ENCODE measurements around the gene TRAPPC12. TPM values are rescaled to one million over a fixed set of nuclear protein-coding genes. Genes with fewer than 3 reads are reported as not detected.

TRAPPC12 gene
- total RNA-seq, 2 donors from 2014 or later = 71.3 to 87.8 TPM

- intact Hi-C loops (cut with DNase I) = no loop called here
- no peak for DNase-seq (ENCODE audit: low spot score)
Measured at GRCh38 chr2:3424171-3424795, 44.8 kb downstream of the TRAPPC12 start.

GRCh38 chr2:3426615-3427014 lies 47.1 kb downstream of the TRAPPC12 start:
- intact Hi-C loops (cut with DNase I) = no loop called here
- no peak for DNase-seq (ENCODE audit: low spot score)

GRCh38 chr2:3427272-3427671 lies 47.8 kb downstream of the TRAPPC12 start:
- intact Hi-C loops (cut with DNase I) = no loop called here
- no peak for DNase-seq (ENCODE audit: low spot score)

GRCh38 chr2:3428577-3428976 lies 49.1 kb downstream of the TRAPPC12 start:
- intact Hi-C loops (cut with DNase I) = no loop called here
- DNase-seq (ENCODE audit: low spot score) = no peak

- intact Hi-C loops (cut with DNase I) = no loop called here
- no peak for DNase-seq (ENCODE audit: low spot score)
Measured at GRCh38 chr2:3429066-3429610, 49.6 kb downstream of the TRAPPC12 start.

- DNase-seq (ENCODE audit: low spot score) = no peak
- intact Hi-C loops (cut with DNase I) = no loop called here
Measured at GRCh38 chr2:3430172-3430571, 50.7 kb downstream of the TRAPPC12 start.

GRCh38 chr2:3430740-3431490 lies 51.4 kb downstream of the TRAPPC12 start:
- DNase-seq (ENCODE audit: low spot score) = no peak
- intact Hi-C loops (cut with DNase I) = no loop called here

GRCh38 chr2:3432067-3432466 lies 52.6 kb downstream of the TRAPPC12 start:
- no peak for DNase-seq (ENCODE audit: low spot score)
- intact Hi-C loops (cut with DNase I) = no loop called here

- DNase-seq (ENCODE audit: low spot score) = no peak
- intact Hi-C loops (cut with DNase I) = no loop called here
Measured at GRCh38 chr2:3432693-3433338, 53.3 kb downstream of the TRAPPC12 start.

GRCh38 chr2:3433339-3433699 lies 53.8 kb downstream of the TRAPPC12 start:
- intact Hi-C loops (cut with DNase I) = no loop called here
- no peak for DNase-seq (ENCODE audit: low spot score)

- no peak for DNase-seq (ENCODE audit: low spot score)
- intact Hi-C loops (cut with DNase I) = no loop called here
Measured at GRCh38 chr2:3433776-3434400, 54.4 kb downstream of the TRAPPC12 start.

GRCh38 chr2:3434654-3435053 lies 55.2 kb downstream of the TRAPPC12 start:
- intact Hi-C loops (cut with DNase I) = no loop called here
- DNase-seq (ENCODE audit: low spot score) = no peak

GRCh38 chr2:3435445-3435844 lies 56.0 kb downstream of the TRAPPC12 start:
- DNase-seq (ENCODE audit: low spot score) = no peak
- intact Hi-C loops (cut with DNase I) = no loop called here

- intact Hi-C loops (cut with DNase I) = no loop called here
- no peak for DNase-seq (ENCODE audit: low spot score)
Measured at GRCh38 chr2:3440477-3440876, 61.0 kb downstream of the TRAPPC12 start.

- no peak for DNase-seq (ENCODE audit: low spot score)
- intact Hi-C loops (cut with DNase I) = no loop called here
Measured at GRCh38 chr2:3441465-3441864, 62.0 kb downstream of the TRAPPC12 start.

GRCh38 chr2:3442185-3442584 lies 62.7 kb downstream of the TRAPPC12 start:
- intact Hi-C loops (cut with DNase I) = no loop called here
- no peak for DNase-seq (ENCODE audit: low spot score)

- intact Hi-C loops (cut with DNase I) = no loop called here
- no peak for DNase-seq (ENCODE audit: low spot score)
Measured at GRCh38 chr2:3443083-3443482, 63.6 kb downstream of the TRAPPC12 start.

- DNase-seq (ENCODE audit: low spot score) = no peak
- intact Hi-C loops (cut with DNase I) = no loop called here
Measured at GRCh38 chr2:3443506-3444084, 64.1 kb downstream of the TRAPPC12 start.

- intact Hi-C loops (cut with DNase I) = no loop called here
- no peak for DNase-seq (ENCODE audit: low spot score)
Measured at GRCh38 chr2:3445891-3446290, 66.4 kb downstream of the TRAPPC12 start.

- DNase-seq (ENCODE audit: low spot score) = no peak
- intact Hi-C loops (cut with DNase I) = no loop called here
Measured at GRCh38 chr2:3446381-3446780, 66.9 kb downstream of the TRAPPC12 start.

Measured in posterior vena cava (tissue), 2 donors.